WTC11 (cell line): ENCODE data around the gene CXCL17.

ENCODE experiments used
- CREM ChIP-seq: sonication (generic); formaldehyde crosslinking; IDR thresholded peaks from 2 replicates; pipeline ENCODE4 v1.8.1; 2022; ENCODE audit warnings: mild to moderate bottlenecking, missing genetic modification reagents, moderate library complexity
- FOXK1 ChIP-seq: sonication (generic); formaldehyde crosslinking; IDR thresholded peaks from 2 replicates; pipeline ENCODE4 v1.8.0; 2022; ENCODE audit warnings: mild to moderate bottlenecking, moderate library complexity, missing genetic modification reagents
- GTF2I ChIP-seq: fragments of 250-450 bp; sonication (Bioruptor Pico); conservative IDR thresholded peaks from 2 replicates; pipeline ENCODE4 v1.4.0; 2021; ENCODE audit warnings: mild to moderate bottlenecking
- NR2C2 ChIP-seq: sonication (generic); formaldehyde crosslinking; IDR thresholded peaks from 2 replicates; pipeline ENCODE4 v1.8.0; 2022; ENCODE audit warnings: mild to moderate bottlenecking, missing genetic modification reagents
- TEAD4 ChIP-seq: sonication (generic); formaldehyde crosslinking; IDR thresholded peaks from 2 replicates; pipeline ENCODE4 v1.8.0; 2022; ENCODE audit warnings: mild to moderate bottlenecking, missing genetic modification reagents
- ZNF416 ChIP-seq: fragments of 250-450 bp; sonication (Bioruptor Pico); IDR thresholded peaks from 2 replicates; pipeline ENCODE4 v1.9.0; 2021; ENCODE audit warnings: mild to moderate bottlenecking, inconsistent platforms
- TF ChIP-seq, protein P1 (sequence below): fragments of 200-600 bp; IDR thresholded peaks from 2 replicates; pipeline ENCODE4 v1.8.0; 2022; ENCODE audit warnings: antibody characterized with exemption
- TF ChIP-seq, protein P2 (sequence below): sonication (generic); formaldehyde crosslinking; IDR thresholded peaks from 2 replicates; pipeline ENCODE4 v1.8.1; 2022; ENCODE audit warnings: mild to moderate bottlenecking, missing genetic modification reagents, moderate library complexity, borderline replicate concordance
- TF ChIP-seq, protein P3 (sequence below): fragments of 250-450 bp; sonication (Bioruptor Pico); IDR thresholded peaks from 2 replicates; pipeline ENCODE4 v2.1.2; 2022; ENCODE audit warnings: mild to moderate bottlenecking, moderate library complexity
- TF ChIP-seq, protein P4 (sequence below): sonication (generic); formaldehyde crosslinking; IDR thresholded peaks from 2 replicates; pipeline ENCODE4 v1.8.1; 2023; ENCODE audit warnings: mild to moderate bottlenecking, missing genetic modification reagents
- TF ChIP-seq, protein P5 (sequence below): sonication (generic); formaldehyde crosslinking; IDR thresholded peaks from 2 replicates; pipeline ENCODE4 v1.8.1; 2023; ENCODE audit warnings: mild to moderate bottlenecking, moderate library complexity, missing genetic modification reagents
- TF ChIP-seq, protein P6 (sequence below): sonication (generic); formaldehyde crosslinking; IDR thresholded peaks from 2 replicates; pipeline ENCODE4 v1.8.0; 2022; ENCODE audit warnings: missing genetic modification reagents

DNA sequence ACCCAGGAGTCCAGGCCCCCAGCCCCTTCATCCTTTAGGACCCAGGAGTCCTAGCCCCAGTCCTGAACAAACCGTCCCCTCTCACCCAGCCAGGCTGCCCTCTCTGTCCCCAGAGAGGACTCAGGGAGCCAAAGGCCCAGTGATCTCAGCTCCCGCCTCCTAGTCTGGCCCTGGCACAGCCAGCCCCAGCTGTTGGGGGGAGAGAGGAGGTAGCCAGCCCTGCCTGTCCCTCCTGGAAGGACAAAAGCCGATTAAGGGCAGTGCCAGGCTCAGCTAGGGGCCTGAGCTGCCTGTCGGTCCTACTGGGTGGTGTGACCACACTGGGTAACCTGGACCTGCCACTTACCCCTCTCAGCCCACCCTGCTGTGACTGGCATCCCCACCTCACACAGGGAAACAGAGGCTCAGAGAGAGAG, 30.1 kb downstream of the CXCL17 start:
- TF ChIP-seq, protein P1, sequence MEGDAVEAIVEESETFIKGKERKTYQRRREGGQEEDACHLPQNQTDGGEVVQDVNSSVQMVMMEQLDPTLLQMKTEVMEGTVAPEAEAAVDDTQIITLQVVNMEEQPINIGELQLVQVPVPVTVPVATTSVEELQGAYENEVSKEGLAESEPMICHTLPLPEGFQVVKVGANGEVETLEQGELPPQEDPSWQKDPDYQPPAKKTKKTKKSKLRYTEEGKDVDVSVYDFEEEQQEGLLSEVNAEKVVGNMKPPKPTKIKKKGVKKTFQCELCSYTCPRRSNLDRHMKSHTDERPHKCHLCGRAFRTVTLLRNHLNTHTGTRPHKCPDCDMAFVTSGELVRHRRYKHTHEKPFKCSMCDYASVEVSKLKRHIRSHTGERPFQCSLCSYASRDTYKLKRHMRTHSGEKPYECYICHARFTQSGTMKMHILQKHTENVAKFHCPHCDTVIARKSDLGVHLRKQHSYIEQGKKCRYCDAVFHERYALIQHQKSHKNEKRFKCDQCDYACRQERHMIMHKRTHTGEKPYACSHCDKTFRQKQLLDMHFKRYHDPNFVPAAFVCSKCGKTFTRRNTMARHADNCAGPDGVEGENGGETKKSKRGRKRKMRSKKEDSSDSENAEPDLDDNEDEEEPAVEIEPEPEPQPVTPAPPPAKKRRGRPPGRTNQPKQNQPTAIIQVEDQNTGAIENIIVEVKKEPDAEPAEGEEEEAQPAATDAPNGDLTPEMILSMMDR, result no peak
- TF ChIP-seq ZNF416 (CRISPR knock-in tag), result no peak
- no peak for TF ChIP-seq TEAD4 (CRISPR knock-in tag)
- no peak for TF ChIP-seq FOXK1 (CRISPR knock-in tag)
- TF ChIP-seq CREM (CRISPR knock-in tag), result no peak
- TF ChIP-seq, protein P2, sequence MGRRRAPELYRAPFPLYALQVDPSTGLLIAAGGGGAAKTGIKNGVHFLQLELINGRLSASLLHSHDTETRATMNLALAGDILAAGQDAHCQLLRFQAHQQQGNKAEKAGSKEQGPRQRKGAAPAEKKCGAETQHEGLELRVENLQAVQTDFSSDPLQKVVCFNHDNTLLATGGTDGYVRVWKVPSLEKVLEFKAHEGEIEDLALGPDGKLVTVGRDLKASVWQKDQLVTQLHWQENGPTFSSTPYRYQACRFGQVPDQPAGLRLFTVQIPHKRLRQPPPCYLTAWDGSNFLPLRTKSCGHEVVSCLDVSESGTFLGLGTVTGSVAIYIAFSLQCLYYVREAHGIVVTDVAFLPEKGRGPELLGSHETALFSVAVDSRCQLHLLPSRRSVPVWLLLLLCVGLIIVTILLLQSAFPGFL (CRISPR knock-in tag), result no peak
- TF ChIP-seq, protein P3, sequence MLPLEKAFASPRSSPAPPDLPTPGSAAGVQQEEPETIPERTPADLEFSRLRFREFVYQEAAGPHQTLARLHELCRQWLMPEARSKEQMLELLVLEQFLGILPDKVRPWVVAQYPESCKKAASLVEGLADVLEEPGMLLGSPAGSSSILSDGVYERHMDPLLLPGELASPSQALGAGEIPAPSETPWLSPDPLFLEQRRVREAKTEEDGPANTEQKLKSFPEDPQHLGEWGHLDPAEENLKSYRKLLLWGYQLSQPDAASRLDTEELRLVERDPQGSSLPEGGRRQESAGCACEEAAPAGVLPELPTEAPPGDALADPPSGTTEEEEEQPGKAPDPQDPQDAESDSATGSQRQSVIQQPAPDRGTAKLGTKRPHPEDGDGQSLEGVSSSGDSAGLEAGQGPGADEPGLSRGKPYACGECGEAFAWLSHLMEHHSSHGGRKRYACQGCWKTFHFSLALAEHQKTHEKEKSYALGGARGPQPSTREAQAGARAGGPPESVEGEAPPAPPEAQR (CRISPR knock-in tag), result no peak
- TF ChIP-seq, protein P4, sequence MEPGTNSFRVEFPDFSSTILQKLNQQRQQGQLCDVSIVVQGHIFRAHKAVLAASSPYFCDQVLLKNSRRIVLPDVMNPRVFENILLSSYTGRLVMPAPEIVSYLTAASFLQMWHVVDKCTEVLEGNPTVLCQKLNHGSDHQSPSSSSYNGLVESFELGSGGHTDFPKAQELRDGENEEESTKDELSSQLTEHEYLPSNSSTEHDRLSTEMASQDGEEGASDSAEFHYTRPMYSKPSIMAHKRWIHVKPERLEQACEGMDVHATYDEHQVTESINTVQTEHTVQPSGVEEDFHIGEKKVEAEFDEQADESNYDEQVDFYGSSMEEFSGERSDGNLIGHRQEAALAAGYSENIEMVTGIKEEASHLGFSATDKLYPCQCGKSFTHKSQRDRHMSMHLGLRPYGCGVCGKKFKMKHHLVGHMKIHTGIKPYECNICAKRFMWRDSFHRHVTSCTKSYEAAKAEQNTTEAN (CRISPR knock-in tag), result no peak
- TF ChIP-seq, protein P5, sequence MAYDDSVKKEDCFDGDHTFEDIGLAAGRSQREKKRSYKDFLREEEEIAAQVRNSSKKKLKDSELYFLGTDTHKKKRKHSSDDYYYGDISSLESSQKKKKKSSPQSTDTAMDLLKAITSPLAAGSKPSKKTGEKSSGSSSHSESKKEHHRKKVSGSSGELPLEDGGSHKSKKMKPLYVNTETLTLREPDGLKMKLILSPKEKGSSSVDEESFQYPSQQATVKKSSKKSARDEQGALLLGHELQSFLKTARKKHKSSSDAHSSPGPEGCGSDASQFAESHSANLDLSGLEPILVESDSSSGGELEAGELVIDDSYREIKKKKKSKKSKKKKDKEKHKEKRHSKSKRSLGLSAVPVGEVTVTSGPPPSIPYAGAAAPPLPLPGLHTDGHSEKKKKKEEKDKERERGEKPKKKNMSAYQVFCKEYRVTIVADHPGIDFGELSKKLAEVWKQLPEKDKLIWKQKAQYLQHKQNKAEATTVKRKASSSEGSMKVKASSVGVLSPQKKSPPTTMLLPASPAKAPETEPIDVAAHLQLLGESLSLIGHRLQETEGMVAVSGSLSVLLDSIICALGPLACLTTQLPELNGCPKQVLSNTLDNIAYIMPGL, result no peak
- TF ChIP-seq NR2C2, result no peak
- TF ChIP-seq GTF2I (CRISPR knock-in tag), result no peak
- TF ChIP-seq, protein P6, sequence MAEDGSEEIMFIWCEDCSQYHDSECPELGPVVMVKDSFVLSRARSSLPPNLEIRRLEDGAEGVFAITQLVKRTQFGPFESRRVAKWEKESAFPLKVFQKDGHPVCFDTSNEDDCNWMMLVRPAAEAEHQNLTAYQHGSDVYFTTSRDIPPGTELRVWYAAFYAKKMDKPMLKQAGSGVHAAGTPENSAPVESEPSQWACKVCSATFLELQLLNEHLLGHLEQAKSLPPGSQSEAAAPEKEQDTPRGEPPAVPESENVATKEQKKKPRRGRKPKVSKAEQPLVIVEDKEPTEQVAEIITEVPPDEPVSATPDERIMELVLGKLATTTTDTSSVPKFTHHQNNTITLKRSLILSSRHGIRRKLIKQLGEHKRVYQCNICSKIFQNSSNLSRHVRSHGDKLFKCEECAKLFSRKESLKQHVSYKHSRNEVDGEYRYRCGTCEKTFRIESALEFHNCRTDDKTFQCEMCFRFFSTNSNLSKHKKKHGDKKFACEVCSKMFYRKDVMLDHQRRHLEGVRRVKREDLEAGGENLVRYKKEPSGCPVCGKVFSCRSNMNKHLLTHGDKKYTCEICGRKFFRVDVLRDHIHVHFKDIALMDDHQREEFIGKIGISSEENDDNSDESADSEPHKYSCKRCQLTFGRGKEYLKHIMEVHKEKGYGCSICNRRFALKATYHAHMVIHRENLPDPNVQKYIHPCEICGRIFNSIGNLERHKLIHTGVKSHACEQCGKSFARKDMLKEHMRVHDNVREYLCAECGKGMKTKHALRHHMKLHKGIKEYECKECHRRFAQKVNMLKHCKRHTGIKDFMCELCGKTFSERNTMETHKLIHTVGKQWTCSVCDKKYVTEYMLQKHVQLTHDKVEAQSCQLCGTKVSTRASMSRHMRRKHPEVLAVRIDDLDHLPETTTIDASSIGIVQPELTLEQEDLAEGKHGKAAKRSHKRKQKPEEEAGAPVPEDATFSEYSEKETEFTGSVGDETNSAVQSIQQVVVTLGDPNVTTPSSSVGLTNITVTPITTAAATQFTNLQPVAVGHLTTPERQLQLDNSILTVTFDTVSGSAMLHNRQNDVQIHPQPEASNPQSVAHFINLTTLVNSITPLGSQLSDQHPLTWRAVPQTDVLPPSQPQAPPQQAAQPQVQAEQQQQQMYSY (CRISPR knock-in tag), result no peak
